Astrocyte of the spinal cord (primary cell): ENCODE measurements around the gene COG2.

Source experiments
- DNase-seq: peaks from one replicate; pipeline ENCODE4 v3.0.0; 2011; ENCODE audit warnings: low read depth, low spot score
- H3K4me3 ChIP-seq: 2 replicates; pipeline ENCODE4 v1.5.1; 2011; ENCODE audit warnings: low read depth, mild to moderate bottlenecking, low read length, moderate library complexity
- in situ Hi-C: cut with HindIII; loops from 2 replicates; pipeline ENCODE4 v1.10.0; 2017; ENCODE audit warnings: low sequenced_read_pairs
- TF ChIP-seq, protein P1 (sequence below): IDR thresholded peaks from 2 replicates; pipeline ENCODE4 v1.5.1; 2012; ENCODE audit warnings: low read depth, mild to moderate bottlenecking, low read length, inconsistent platforms

The COG2 gene

DNA sequence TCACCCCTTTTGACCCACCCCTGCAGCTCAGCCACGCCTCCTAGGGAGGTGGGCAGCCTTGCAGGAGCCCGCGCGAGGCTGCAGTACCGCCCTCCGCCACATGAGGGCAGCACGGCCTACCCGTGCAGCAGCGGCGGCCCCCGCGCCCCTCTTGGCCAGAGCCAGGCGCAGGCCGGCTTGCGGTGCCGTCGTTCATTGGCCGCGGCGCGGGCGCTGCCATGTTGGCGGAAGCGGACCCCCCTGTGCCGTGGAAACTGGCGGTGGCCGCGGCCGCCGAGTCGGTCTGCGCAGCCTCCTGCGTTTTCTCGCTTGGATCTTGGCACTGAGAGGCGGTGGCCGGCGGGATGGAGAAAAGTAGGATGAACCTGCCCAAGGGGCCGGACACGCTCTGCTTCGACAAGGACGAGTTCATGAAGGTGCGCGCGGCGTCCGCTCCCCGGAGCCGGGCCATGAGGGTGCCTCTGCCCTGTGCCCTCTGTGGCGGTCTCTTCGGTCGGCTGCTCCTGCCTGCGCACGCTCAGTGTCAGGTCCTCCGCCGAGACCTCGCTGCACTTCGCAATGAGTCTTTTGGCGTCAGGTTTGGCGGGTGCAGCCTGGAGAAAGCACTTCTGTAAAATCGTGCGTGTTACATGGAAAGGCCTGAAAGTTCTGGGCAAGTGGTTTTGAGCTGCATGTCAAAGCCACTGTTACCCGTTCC is at the start of gene COG2:
COG2 (plus strand) TSS at position 219 of the 697 bp plus-strand sequence; CDS start at position 345, 126 bp downstream.
- H3K4me3 ChIP-seq: peak within 1 kb of the TSS; percentile 90
- in situ Hi-C loops: no loop called here
- DNase-seq: peak; percentile 94
- TF ChIP-seq, protein P1, sequence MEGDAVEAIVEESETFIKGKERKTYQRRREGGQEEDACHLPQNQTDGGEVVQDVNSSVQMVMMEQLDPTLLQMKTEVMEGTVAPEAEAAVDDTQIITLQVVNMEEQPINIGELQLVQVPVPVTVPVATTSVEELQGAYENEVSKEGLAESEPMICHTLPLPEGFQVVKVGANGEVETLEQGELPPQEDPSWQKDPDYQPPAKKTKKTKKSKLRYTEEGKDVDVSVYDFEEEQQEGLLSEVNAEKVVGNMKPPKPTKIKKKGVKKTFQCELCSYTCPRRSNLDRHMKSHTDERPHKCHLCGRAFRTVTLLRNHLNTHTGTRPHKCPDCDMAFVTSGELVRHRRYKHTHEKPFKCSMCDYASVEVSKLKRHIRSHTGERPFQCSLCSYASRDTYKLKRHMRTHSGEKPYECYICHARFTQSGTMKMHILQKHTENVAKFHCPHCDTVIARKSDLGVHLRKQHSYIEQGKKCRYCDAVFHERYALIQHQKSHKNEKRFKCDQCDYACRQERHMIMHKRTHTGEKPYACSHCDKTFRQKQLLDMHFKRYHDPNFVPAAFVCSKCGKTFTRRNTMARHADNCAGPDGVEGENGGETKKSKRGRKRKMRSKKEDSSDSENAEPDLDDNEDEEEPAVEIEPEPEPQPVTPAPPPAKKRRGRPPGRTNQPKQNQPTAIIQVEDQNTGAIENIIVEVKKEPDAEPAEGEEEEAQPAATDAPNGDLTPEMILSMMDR: peak; percentile 97

DNA sequence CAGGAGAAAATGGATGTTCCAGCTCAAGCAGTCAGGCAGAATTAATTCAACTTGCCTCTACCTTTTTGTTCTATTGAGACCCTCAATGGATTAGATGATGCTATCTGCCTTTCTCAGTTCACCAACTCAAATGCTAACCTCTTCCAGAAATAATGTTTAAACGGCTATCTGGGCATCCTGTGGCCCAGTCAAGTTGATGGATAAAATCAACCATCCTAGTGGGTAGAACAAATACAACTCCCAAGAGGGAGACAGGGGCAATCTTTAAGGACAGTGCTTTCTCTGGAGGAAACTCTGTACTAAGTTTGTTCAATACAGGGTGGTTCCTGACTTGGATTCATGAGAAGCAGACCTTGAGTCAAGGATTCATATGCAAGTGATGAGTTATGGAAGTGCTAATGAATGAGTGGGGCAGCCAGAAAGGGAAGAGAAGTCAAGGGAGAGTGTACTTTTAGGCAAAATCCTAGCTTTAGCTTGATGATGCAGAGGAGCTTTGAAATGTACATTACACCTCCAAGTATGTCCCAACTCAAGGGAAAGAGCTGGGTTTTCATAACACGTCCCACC is 49.4 kb upstream of the COG2 start:
- in situ Hi-C loops: no loop called here
- no peak for DNase-seq
- no peak overlapping the region for H3K4me3 ChIP-seq
- TF ChIP-seq, protein P1: no peak

DNA sequence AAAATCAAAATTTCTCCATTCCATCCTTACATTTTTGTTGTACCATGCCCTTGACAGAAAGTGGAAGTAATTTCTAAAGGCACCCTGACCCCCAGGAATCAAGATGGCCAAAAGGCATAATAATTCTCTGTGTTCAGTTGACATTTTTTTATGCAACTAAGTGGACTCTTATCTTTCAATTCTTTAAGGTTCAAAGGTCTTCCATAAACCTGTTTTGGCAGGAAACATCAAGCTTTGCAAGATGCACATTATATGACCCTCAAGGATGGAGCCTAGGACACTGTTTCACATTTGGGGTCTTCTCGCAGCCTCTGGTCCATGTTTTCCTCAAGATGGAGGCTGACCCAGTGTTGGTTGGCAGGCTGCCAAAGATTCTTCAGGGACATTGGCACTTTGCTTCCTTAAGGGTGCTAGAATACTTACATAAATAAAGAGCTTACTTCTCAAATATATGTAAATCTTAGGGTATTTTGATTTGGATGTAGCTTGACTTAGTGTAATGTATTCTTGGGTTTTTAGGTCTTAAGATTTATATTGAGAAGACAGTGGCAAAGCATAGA is 48.0 kb upstream of the COG2 start:
- DNase-seq: no peak
- H3K4me3 ChIP-seq: no peak overlapping the region
- in situ Hi-C loops: no loop called here
- TF ChIP-seq, protein P1: no peak

DNA sequence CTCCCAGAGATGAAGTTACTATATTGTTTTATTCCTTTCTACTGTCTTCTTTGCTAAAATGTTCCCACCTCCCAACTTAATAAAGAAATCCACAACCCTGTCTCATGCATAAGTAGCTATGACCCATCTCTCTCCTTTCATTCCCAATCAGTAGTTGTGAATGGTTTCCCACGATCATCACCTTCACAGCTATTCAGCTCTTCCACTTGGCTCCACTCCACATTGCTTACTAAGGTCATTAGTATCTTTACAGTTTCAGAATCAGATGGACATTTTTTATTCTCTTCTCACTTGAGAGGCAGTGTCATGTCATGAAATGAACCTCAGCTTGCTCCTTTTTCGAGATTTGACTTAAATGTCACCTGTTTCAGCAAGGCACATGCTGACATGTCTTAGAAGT is 47.1 kb upstream of the COG2 start:
- no peak for DNase-seq
- H3K4me3 ChIP-seq: no peak overlapping the region
- in situ Hi-C loops: no loop called here
- TF ChIP-seq, protein P1: no peak

- in situ Hi-C loops: no loop called here
- TF ChIP-seq, protein P1: no peak
- no peak for DNase-seq
- no peak overlapping the region for H3K4me3 ChIP-seq
Observed at GRCh38 chr1:230596306-230596705, 46.0 kb upstream of the COG2 start.

GRCh38 chr1:230598745-230599144 is 43.5 kb upstream of the COG2 start:
- in situ Hi-C loops: no loop called here
- DNase-seq: no peak
- TF ChIP-seq, protein P1: no peak
- no peak overlapping the region for H3K4me3 ChIP-seq
